Loucy (cell line): ENCODE measurements around the gene DHPS.

Experiments
- H2AFZ ChIP-seq: fragments of 200-600 bp; sonication (generic); 2 replicates; pipeline ENCODE4 v1.6.0; 2016; ENCODE audit warnings: antibody characterized with exemption, mild to moderate bottlenecking, low read length, moderate library complexity
- H3F3A ChIP-seq: fragments of 200-600 bp; 2 replicates; pipeline ENCODE4 v1.6.0; 2016; ENCODE audit warnings: antibody characterized with exemption, low read depth, mild to moderate bottlenecking
- H3K27me3 ChIP-seq: fragments of 200-600 bp; sonication (generic); 2 replicates; pipeline ENCODE4 v1.6.1; 2014; ENCODE audit warnings: low read length, mild to moderate bottlenecking; ENCODE audit not compliant: insufficient read depth, poor library complexity, severe bottlenecking
- H3K36me3 ChIP-seq: fragments of 200-600 bp; sonication (generic); 2 replicates; pipeline ENCODE4 v1.6.1; 2016; ENCODE audit warnings: low read length; ENCODE audit not compliant: insufficient read depth
- H3K4me1 ChIP-seq: fragments of 200-600 bp; sonication (generic); 2 replicates; pipeline ENCODE4 v1.5.1; 2014; ENCODE audit warnings: low read length, mild to moderate bottlenecking; ENCODE audit not compliant: insufficient read depth, poor library complexity, severe bottlenecking
- H3K4me2 ChIP-seq: fragments of 200-600 bp; sonication (generic); 2 replicates; pipeline ENCODE4 v1.6.0; 2014; ENCODE audit warnings: antibody characterized with exemption, low read length, low read depth, mild to moderate bottlenecking; ENCODE audit not compliant: poor library complexity, severe bottlenecking
- H3K4me3 ChIP-seq: fragments of 200-600 bp; sonication (generic); 2 replicates; pipeline ENCODE4 v1.5.1; 2014; ENCODE audit warnings: low read length, mild to moderate bottlenecking, mixed read lengths; ENCODE audit not compliant: poor library complexity, severe bottlenecking
- H3K79me2 ChIP-seq: fragments of 200-600 bp; sonication (generic); 2 replicates; pipeline ENCODE4 v1.6.1; 2014; ENCODE audit warnings: low read length; ENCODE audit not compliant: insufficient read depth
- H3K9ac ChIP-seq: fragments of 200-600 bp; sonication (generic); 2 replicates; pipeline ENCODE4 v1.6.0; 2014; ENCODE audit warnings: mild to moderate bottlenecking, low read depth, low read length, moderate library complexity; ENCODE audit not compliant: poor library complexity, severe bottlenecking
- H3K9me2 ChIP-seq: fragments of 200-600 bp; sonication (generic); replicated peaks from 2 replicates; pipeline ENCODE4 v1.6.1; 2016; ENCODE audit warnings: low read depth, low read length, mixed read lengths
- H3K9me3 ChIP-seq: fragments of 200-600 bp; sonication (generic); 2 replicates; pipeline ENCODE4 v1.6.1; 2014; ENCODE audit warnings: mild to moderate bottlenecking, antibody characterized with exemption, low read length, low read depth; ENCODE audit not compliant: insufficient read depth
- H4K20me1 ChIP-seq: fragments of 200-600 bp; sonication (generic); 2 replicates; pipeline ENCODE4 v1.6.0; 2014; ENCODE audit warnings: antibody characterized with exemption, low read length, mild to moderate bottlenecking; ENCODE audit not compliant: insufficient read depth, poor library complexity, severe bottlenecking
- CTCF ChIP-seq: fragments of 200-600 bp; sonication (generic); conservative IDR thresholded peaks from 2 replicates; pipeline ENCODE4 v1.5.1; 2014; ENCODE audit warnings: mild to moderate bottlenecking, antibody characterized with exemption, low read length
- EZH2phosphoT487 ChIP-seq: fragments of 200-600 bp; IDR thresholded peaks from 2 replicates; pipeline ENCODE4 v1.6.1; 2018; ENCODE audit warnings: antibody characterized with exemption, mild to moderate bottlenecking, moderate library complexity, borderline replicate concordance

Gene DHPS

GRCh38 chr19:12656899-12657571 lies 24.6 kb downstream of the DHPS start:
- no peak overlapping the region for H3K9ac ChIP-seq
- H3K27me3 ChIP-seq = no peaks in the 10 kb centered on the region
- H3K79me2 ChIP-seq = no peaks in the 10 kb centered on the region
- no peaks in the 10 kb centered on the region for H3F3A ChIP-seq
- H3K4me2 ChIP-seq = no peak overlapping the region
- H3K9me2 ChIP-seq = no peaks in the 10 kb centered on the region
- no peak overlapping the region for H3K4me3 ChIP-seq
- TF ChIP-seq EZH2phosphoT487 = no peak
- TF ChIP-seq CTCF = no peak
- H2AFZ ChIP-seq = no peak overlapping the region
- no peaks in the 10 kb centered on the region for H3K4me1 ChIP-seq
- H3K9me3 ChIP-seq = no peaks in the 10 kb centered on the region
- H3K36me3 ChIP-seq = peaks cover 4% of the 10 kb centered on the region; the same call in 1 of the 2 replicates
- H4K20me1 ChIP-seq = no peaks in the 10 kb centered on the region

- Histone ChIP-seq H4K20me1 (no peaks in the 10 kb centered on the region), H3K4me2 (no peak overlapping the region), H3K4me3 (no peak overlapping the region), H3K9ac (no peak overlapping the region), H3K79me2 (no peaks in the 10 kb centered on the region), H3K36me3 (no peaks in the 10 kb centered on the region; the same call in 1 of the 2 replicates), H3K9me2 (no peaks in the 10 kb centered on the region), H3F3A (no peaks in the 10 kb centered on the region), H3K9me3 (no peaks in the 10 kb centered on the region), H3K27me3 (no peaks in the 10 kb centered on the region), H3K4me1 (no peaks in the 10 kb centered on the region), H2AFZ (no peak overlapping the region)
- TF ChIP-seq CTCF (no peak), EZH2phosphoT487 (no peak)
Observed at GRCh38 chr19:12655546-12655945, 26.1 kb downstream of the DHPS start.

GRCh38 chr19:12652219-12652618 lies 29.5 kb downstream of the DHPS start:
- Histone ChIP-seq H4K20me1 (no peaks in the 10 kb centered on the region), H3K9ac (no peak overlapping the region), H3K36me3 (no peaks in the 10 kb centered on the region; the same call in 1 of the 2 replicates), H2AFZ (no peak overlapping the region), H3K4me3 (no peak overlapping the region), H3K27me3 (no peaks in the 10 kb centered on the region), H3K9me3 (no peaks in the 10 kb centered on the region), H3K4me2 (no peak overlapping the region), H3K9me2 (no peaks in the 10 kb centered on the region), H3F3A (no peaks in the 10 kb centered on the region), H3K4me1 (no peaks in the 10 kb centered on the region), H3K79me2 (no peaks in the 10 kb centered on the region)
- TF ChIP-seq EZH2phosphoT487 = no peak
- TF ChIP-seq CTCF = no peak
